NCI-H1417 (cell line): Measurements from ENCODE around the gene C6orf163.

ENCODE experiments used
- DNase-seq, 3 experiments: peaks; one replicate each; lab custom pipeline; 2025; lab: John Stamatoyannopoulos, UW

Gene C6orf163

DNA sequence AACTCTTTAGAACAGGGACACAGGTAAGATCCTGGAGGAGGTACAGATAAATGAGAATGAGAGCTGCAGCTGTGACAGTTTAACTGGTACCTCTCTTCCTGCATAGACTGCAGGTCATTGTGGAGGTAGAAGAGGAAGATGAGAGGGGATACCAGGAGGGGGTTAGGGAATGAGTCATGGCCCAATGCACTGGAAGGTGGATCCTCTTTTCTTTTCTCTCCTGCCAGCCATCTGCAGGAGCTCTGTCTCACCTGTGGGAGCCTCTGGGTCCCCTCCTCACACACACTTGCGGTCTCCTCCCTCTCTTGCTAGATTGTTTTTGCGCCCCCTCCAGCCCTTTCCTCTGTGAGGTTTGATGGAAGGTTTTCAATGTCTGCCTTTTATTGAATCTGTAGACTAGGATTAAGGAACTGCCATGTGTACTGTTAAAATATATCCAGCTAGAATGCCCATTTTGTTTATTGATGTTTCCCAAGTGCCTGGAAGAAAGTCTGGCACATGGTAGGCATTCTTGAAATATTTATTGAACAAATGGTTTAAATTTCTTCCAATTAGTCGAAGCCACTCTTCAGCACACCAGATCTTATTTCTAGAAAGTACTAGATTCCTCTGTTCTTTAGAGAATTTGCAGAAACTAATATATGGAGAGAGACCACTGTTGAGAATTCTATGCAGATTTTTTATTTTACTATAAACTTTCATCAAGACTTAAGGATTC, 13.0 kb downstream of the C6orf163 start:
- no peak for DNase-seq

DNA sequence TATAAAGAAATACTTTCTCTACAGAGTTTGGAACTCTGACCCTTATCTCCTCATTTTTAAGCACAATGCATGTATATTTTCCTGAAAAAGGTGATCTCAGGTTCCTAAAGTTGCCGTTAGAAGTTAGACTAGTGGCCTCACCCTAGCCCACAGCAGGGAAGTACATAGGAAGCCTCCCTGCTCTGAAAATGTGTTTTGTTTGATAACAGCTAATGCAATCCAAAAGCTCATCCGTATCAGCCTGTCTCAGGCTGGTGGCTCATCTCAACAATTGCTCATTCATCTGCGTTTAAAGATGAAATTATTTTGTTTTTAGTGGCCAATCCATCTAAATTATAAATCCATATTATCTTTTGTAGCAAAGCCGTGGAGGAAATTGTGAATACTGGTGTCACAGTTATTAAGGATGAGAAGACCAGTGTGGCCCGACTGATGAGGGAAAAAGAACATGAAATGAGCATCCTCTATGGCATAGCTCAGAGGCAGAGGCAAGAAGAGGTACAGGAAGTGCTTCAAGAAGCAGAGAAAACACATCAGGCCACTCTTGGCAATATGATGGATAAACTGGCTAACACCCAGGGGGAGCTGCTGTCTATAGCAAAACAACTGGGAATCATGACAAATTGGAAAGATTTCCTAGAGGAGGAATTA, 20.1 kb downstream of the C6orf163 start:
- DNase-seq: no peak

DNA sequence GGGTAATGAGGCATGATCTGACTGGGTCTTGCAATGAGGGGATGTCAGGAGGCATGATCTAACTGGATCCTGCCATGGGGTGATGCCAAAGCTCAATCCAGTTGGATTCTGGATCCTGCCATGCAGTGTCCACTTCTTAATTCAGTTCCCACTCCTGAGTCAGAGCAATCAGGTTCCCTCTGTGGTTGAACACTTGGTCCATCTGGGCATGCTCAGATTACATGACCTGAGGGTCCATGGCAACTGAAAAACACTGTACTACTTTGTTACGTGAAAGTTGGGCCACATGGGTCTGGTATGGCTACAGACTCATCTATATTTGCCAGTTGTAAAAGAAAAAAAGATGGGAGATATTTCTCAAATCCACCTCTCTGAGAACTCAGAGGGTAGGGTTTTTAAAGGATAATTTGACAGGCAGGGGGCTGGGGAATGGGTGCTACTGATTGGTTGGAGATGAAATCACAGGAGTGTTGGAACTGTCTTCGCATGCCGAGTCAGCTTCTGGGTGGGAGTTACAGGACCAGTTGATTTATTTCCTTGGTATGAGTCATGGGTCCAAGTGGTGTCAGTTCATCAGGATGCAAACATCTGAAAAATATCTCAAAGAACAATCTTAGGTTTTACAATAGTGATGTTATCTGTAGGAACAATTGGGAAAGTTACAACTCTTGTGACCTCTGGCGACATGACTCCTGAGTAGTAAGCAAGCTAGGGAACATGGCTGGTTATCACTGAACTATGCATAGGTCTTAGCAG, 21.6 kb downstream of the C6orf163 start:
- DNase-seq: no peak

DNA sequence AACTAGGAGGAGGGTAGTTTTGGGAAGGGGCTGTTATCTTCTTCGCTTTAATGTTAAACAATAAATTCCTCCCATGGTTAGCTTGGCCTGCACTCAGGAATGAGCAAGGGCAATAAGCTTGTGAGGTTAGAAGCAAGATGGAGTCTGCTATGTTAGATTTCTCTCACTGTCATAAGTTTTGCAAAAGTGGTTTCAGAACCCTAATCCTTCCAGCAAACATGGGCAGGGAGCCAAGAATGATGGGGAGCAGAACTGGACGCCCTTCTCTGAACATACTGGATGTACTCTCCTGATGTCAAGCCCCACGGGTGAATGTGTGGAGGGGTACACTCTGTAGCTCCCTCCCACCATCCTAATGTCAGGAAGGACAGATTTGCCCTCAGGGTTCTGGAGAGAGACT, 22.3 kb downstream of the C6orf163 start:
- no peak for DNase-seq

DNA sequence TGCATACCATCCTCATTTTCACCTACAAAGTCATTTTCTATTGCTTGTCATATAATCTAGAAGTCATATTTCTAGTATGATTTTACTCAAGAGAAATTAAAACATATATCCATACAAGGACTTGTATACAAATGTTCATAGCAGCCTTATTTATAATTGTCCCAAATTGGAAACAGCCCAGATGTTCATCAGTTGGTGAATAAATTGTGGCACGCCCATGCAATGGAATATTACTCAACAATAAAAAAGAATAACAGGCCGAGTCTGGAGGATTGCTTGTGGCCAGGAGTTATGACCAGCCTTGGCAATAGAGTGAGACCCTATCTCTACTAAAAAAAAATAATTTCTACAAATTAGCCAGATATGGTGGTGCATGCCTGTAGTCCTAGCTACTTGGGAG, 28.8 kb downstream of the C6orf163 start:
- no peak for DNase-seq

DNA sequence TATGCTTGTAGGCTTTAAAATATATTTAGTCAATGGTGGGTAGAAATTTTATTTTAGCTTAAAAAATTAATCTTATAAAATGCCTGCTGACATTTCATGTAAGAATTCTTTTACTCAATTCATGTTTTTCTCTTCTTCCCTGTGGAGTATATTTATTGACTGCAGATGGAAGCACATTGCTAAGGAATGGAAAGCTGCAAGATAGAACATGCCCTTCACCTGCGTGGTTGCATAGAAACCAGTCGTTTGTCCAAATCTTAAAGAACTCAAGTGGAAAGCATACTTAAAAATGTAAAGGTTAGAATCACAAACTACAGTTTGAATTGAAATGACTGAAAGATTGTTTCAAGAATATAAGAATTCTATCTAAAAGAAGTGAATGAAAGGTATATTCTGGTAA, 30.7 kb downstream of the C6orf163 start:
- DNase-seq: peak in 1 of 3 experiments; percentile 7

DNA sequence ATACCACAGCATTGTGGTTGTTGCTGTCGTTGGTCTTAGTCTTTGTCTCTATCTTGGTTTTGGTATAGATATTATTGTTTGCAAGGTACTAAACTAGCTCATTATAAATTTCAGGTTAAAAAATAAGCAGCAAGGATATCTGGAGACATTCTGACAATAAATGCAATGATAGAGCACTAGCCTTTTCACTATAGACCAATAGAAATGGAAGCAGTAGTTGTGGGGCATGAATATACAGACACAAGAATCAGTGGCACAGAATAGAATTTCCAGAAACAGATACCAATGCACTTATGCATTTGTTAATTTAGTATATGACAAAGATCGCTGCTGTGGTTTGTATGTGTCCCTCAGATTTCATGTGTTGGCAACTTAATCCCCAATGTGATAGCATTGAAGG, 32.0 kb downstream of the C6orf163 start:
- no peak for DNase-seq

DNA sequence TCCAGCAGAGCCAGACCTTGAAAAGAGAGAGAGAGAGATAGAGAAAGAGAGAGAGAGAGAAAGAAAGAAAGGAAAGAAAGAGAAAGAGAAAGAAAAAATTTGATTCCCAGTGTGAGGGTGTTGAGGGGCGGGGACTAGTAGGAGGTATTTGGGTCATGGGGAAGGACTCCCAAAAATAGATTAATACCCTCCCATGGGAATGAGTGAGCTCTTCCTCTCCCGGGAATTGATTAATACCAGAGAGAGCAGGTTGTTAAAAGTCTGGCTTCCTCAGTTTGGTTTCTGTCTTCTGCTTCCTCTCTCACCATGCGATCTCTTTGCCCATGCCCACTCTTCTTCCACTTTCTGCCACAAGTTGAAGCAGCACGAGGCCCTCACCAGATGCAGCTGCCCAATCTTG, 34.3 kb downstream of the C6orf163 start:
- DNase-seq: no peak

DNA sequence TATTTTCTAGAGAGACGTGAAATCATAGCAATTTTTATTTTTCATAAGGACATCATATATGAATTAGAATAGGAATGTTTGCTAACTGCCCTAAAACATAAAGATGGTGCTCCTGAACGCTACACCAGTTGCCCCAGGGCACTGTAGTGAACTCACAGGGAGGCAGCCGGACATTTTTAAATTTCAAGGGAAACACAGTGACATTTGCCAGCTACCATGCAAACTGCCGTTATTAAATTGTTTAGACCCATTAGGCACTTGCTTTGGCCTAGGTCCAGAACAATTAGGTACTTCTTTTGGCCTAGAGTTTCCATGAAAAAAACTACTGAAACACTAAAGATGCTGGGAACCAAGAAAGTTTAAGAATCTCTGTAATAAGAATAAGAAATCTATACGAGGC, 38.2 kb downstream of the C6orf163 start:
- no peak for DNase-seq

DNA sequence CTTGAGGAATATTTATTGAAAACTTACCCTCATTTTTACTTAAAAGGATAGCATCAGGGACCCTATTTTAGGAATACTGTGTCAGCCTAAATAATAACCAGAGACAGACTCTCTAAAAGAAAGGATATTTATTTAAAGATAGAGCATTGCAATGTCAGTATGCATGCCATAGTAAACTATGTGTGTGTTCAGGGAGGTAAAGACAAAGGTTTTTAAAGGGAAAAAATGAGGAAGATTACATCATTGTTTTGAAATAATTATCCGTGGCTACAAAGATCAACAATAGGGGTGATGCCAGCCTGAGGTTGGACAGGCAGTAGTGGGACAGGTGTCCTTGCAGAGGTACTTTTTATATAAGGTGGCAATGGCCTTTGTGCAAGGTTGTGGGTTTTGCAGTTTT, 39.4 kb downstream of the C6orf163 start:
- DNase-seq: no peak

DNA sequence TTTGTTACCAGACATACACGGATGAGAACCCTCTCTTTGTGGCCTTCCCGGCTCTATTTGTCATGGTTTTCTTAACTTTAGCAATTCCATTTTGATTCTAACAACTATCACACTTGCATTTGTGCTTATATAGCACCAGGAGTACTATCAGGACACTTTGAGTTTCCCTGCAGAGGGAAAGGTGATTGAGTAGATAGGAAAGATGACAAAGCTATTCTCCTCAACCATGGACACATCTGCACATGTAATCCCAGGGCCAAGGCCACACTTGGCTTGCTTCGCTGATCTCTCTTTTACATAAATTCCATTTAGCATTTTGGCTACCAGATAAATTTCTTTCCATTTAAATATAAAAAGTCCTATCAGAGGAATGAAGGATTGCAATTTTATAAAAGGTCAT, 39.8 kb downstream of the C6orf163 start:
- no peak for DNase-seq

DNA sequence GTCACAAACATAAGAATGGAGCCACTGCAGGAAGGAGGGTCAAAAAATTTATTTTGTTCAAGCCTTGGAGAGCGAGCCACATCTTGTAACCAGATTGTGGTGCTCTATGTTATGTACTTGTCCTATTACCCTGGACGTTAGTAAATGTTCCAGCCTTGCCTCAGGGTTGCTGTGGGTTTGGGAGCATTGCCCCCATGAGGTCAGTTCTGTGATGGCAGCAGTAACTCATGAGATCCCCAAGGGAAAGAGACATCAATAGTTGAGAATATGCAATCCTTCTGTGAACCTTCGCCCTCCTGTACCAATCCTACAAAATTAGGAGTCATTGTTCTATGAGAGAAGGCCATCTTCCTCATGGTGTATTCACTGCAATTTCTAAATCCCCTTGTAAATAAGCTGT, 46.7 kb downstream of the C6orf163 start:
- peak; percentile 0 to 54 (median 29) for DNase-seq

DNA sequence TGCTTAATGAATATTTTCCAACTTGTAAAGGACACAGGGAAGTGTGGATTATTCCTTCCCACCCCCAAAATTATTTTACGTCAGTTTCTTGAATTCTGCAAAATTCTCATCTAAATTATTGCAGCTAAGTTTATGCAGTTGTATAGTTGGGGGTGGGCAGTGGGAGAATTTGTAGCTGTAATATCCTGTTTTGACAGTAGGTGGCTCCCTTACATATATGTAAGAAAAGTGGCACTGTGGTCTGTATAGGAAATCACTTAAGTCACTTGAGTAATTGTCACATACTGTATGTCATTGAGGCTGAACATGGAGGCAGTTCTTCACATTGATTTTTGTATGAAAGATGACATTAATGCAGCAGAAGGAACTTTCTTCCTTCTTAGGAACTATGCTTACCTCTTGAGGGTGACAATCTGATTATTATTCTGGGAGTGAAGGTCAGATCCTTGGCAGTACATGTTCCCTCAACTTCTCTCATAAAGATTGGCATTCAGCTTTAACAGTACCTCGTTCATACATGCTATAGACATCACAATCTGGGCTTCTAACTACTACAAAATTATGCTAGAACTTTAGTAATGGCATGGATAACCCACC, 48.5 kb downstream of the C6orf163 start:
- DNase-seq: peak; percentile 44 to 80 (median 57)

DNA sequence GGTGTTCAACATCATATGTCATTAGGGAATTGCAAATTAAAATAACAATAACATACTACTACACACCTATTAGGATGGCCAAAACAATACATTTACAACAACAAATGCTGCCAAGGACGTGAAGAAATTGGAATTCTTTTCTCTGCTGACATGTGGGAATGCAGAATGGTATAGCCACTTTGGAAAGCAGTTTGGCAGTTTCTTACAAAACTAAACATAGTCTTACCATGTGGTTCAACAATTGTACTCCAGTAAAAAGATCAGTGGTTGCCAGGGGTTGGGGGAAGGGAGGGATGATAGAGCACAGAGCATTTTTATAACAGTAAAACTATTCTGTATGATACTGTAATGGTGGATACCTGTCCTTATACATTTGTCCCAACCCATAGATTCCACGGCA, 50.8 kb downstream of the C6orf163 start:
- DNase-seq: no peak

DNA sequence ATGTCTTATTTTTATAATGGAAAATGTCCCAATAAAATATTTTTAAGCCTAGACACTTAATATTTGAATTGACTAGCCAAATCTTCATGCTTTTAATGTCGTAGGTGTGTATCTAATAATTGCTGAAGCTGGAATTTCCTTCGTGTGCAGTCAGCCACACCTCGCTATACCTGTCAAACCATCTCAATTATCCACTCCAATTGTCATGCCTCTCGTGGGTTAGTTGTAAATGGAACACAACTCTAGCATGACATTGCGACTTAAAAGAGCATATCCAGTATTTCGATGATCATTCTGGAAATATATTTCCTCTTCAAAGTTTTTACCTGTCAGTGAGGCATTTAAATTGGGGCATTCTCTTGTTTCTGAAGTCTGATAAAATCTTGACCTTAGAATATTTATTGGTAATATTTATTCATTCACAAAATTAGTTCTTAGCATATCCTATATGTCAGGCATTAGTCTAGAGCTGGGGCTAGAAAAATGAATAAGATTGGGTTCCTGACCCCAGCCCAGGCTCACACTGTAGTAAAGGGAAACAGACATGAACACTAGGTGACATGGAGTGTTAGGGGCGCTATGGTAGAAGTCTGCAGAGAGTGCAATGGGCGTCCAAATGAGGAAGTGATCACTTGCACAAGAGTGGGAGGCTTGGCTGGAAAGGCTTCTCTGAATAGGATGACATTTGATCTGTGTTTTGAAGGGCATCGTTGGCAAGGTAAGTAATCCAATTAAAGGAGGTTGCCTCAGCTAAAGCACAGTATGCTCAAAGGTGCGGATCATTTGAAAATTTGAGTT, 52.2 kb downstream of the C6orf163 start:
- DNase-seq: peak in 2 of 3 experiments; percentile 8 to 34

DNA sequence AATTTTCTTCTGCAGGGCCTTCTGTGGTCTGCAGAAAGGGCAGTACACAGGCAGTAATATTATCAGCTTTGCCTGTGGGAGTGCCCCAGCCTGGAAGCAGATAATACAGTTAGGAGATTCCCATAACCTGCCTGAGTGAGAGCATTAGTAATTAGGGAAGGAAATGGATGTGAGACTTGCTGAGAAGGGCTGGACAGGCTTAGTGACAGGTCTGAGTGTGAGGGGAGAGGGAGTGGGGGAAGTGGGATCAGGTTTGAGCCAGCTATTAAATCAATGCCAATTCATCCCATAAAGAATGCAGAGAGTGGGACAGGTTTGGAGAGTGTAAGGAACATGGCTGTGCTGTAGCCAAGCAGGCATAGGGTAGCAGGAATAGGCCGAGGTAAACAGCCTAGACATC, 53.0 kb downstream of the C6orf163 start:
- DNase-seq: no peak

DNA sequence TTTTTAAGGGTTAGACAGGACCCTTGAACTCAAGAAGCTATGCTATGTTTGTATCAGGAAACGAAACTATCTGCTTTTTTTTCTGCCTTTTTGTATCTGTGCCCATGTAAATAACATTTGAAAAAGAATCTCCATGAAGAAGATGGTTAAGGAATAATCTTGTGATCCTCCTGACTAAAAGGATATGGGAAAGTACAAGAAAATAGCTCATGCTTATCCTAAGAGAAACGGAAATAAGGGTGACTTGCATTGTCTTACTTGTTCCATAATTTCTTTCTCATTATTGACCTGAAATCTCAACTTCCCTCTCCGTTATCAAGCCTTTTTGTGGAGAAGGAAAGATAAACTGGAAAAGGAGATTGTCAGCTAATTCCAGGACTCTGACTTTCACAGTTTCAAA, 57.2 kb downstream of the C6orf163 start:
- no peak for DNase-seq

DNA sequence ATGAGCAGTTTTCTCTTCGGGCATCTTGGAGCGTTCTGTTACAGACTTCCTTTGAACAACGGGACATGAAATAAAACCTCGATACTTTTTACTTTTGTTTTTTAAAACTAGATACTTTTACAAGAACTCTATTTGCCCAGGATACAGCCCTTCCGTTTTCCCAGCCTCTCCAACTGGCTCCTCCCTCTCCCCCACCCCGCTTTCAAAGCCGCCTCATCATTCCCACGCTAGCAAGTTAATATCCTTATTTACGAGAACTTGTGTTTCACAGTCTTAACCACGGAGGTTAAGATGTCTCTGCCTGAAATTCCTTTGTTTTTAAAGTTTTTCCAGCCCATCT, 62.9 kb downstream of the C6orf163 start:
- DNase-seq: peak in 2 of 3 experiments; percentile 75 to 88

DNA sequence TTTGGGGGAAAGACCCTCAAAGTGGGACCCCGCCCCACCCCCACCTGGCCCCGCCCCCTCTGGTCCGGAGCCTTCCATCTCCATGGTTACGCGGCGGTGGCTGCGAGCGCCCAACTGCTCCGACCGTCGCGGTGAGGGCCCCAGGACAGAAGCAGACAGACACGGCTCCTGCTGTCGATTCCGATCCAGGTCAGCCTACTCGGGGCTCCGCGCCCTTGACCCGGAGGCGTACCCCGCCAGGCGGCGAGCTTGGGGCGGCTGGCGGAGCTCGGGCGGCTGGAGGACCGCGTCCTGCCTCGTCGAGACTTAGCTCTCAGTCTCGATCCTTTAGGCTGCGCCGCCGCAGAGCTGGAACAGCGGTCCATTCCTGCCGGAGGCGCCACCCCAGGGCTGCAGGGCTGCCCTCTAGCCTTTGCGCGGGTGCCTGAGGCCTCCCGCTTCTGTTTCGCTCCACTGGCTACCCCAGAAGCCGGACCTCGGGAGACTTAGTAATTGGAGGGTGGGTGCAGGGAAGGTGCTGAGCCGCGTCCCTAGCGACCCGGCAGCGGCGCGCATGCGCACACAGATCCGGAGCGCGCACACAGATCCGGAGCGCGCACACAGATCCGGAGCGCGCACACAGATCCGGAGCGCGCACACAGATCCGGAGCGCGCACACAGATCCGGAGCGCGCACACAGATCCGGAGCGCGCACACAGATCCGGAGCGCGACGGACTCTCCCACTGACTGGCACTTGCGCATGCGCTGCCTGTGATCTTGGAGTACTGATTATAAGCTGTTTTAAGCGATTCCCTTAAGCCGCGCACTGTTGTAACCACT, 63.5 kb downstream of the C6orf163 start, which contains the start of gene CFAP206:
TSS of gene CFAP206 (plus strand) at position 72 of the 820 bp plus-strand sequence. CDS start 1,868 bp downstream, outside the sequence.
- DNase-seq: peak; percentile 89 to 96 (median 94)

DNA sequence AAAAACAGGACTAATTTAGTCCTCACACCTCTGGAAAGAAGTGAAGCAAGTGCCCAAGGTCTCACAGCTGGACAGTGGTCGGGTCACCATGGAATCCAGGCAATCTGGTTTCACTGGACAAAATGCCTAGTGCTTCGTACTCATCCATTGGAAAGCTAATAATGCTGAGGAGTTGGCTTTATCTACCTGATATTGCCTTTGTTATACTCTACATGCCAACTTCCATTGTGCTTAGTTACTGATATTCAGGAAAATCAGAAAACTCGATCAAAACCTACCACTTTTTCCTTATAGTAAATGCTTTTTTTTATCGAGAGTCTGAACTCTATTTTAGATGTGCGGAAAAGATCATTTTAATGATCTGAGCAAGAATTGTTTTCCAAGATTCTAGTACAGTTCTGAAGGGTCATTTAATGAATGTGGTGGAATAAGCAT, 64.1 kb downstream of the C6orf163 start:
- no peak for DNase-seq
